GM21723 (cell line): ENCODE measurements around the gene SPAG7.
"Not testable (repeated sequence)": the region's sequence is repeated elsewhere in the genome, so short reads cannot be mapped to it uniquely, and the experiment has no call there.

ENCODE experiments used
- ATAC-seq: cut with Tn5 transposase; IDR thresholded peaks from one replicate; pipeline ENCODE4 v1.9.1; 2021; ENCODE audit warnings: mild to moderate bottlenecking, moderate library complexity; ENCODE audit not compliant: unreplicated experiment

SPAG7 gene

GRCh38 chr17:4938688-4939545 is 28.7 kb downstream of the SPAG7 start:
- peak; percentile 4 for ATAC-seq

GRCh38 chr17:4938069-4938491 is 29.5 kb downstream of the SPAG7 start:
- no peak for ATAC-seq

GRCh38 chr17:4937553-4937952 is 30.1 kb downstream of the SPAG7 start:
- no peak for ATAC-seq

GRCh38 chr17:4936436-4936835 is 31.2 kb downstream of the SPAG7 start:
- ATAC-seq: no peak

- ATAC-seq: no peak
Observed at GRCh38 chr17:4935650-4936049, 32.0 kb downstream of the SPAG7 start.

- no peak for ATAC-seq
Observed at GRCh38 chr17:4934173-4934979, 33.2 kb downstream of the SPAG7 start.

- ATAC-seq: no peak
Observed at GRCh38 chr17:4933646-4934045, 34.0 kb downstream of the SPAG7 start.

- no peak for ATAC-seq
Observed at GRCh38 chr17:4932756-4933155, 34.9 kb downstream of the SPAG7 start.

- ATAC-seq: no peak
Observed at GRCh38 chr17:4931963-4932362, 35.7 kb downstream of the SPAG7 start, which contains the start of gene GP1BA. Gene GP1BA (plus strand): TSS chr17:4932277. CDS start chr17:4932605, 328 bp downstream.

GRCh38 chr17:4928881-4929280 is 38.7 kb downstream of the SPAG7 start:
- no peak for ATAC-seq

- not testable (repeated sequence) for ATAC-seq
Observed at GRCh38 chr17:4926577-4927335, 40.9 kb downstream of the SPAG7 start.

- ATAC-seq: no peak
Observed at GRCh38 chr17:4921320-4921719, 46.3 kb downstream of the SPAG7 start.

GRCh38 chr17:4920351-4921048 is 47.1 kb downstream of the SPAG7 start:
- ATAC-seq: no peak

- no peak for ATAC-seq
Observed at GRCh38 chr17:4919511-4920047, 48.0 kb downstream of the SPAG7 start.

GRCh38 chr17:4914551-4914950 is 53.1 kb downstream of the SPAG7 start:
- not testable (repeated sequence) for ATAC-seq

GRCh38 chr17:4913994-4914393 is 53.6 kb downstream of the SPAG7 start:
- ATAC-seq: no peak
